AML-193 (cell line): ENCODE data around the gene POLG.
A peak's percentile ranks its signal among the peaks of the same experiment; 100 is the strongest.

Experiments
- DNase-seq, 2 experiments: peaks; one replicate each; lab custom pipeline; 2025; lab: John Stamatoyannopoulos, UW

POLG gene

GRCh38 chr15:89326316-89326715, 8.3 kb downstream of the POLG start:
- peak in 1 of 2 experiments; percentile 37 for DNase-seq

GRCh38 chr15:89325039-89325803, 9.4 kb downstream of the POLG start:
- no peak for DNase-seq

GRCh38 chr15:89323825-89324224, 10.8 kb downstream of the POLG start:
- no peak for DNase-seq

GRCh38 chr15:89322822-89323221, 11.8 kb downstream of the POLG start:
- no peak for DNase-seq

GRCh38 chr15:89321521-89322410, 12.9 kb downstream of the POLG start:
- DNase-seq, result no peak

GRCh38 chr15:89320200-89320599, 14.4 kb downstream of the POLG start:
- DNase-seq, result no peak

- DNase-seq, result no peak
Measured at GRCh38 chr15:89319678-89320077, 14.9 kb downstream of the POLG start.

GRCh38 chr15:89317186-89317720, 17.4 kb downstream of the POLG start:
- DNase-seq, result no peak

- DNase-seq, result no peak
Measured at GRCh38 chr15:89316504-89316903, 18.1 kb downstream of the POLG start.

- no peak for DNase-seq
Measured at GRCh38 chr15:89315375-89315929, 19.2 kb downstream of the POLG start.

- no peak for DNase-seq
Measured at GRCh38 chr15:89309993-89310392, 24.6 kb downstream of the POLG start.

GRCh38 chr15:89308236-89308635, 26.4 kb downstream of the POLG start:
- no peak for DNase-seq

GRCh38 chr15:89307791-89308190, 26.8 kb downstream of the POLG start:
- no peak for DNase-seq

- no peak for DNase-seq
Measured at GRCh38 chr15:89307046-89307587, 27.5 kb downstream of the POLG start.

- DNase-seq, result no peak
Measured at GRCh38 chr15:89305395-89305794, 29.2 kb downstream of the POLG start.

GRCh38 chr15:89303986-89304385, 30.6 kb downstream of the POLG start:
- no peak for DNase-seq

GRCh38 chr15:89301304-89302089, 33.1 kb downstream of the POLG start:
- DNase-seq, result no peak

GRCh38 chr15:89299896-89300295, 34.7 kb downstream of the POLG start:
- DNase-seq, result no peak

- DNase-seq, result no peak
Measured at GRCh38 chr15:89293012-89293411, 41.6 kb downstream of the POLG start.

- DNase-seq, result no peak
Measured at GRCh38 chr15:89291934-89292438, 42.6 kb downstream of the POLG start.

GRCh38 chr15:89283201-89283600, 51.4 kb downstream of the POLG start:
- DNase-seq, result no peak
